CD4-positive, alpha-beta T cell treated with Interleukin-4 for 1 hour (primary cell): ENCODE measurements around the gene GNPDA1.

Experiments
- DNase-seq, 2 donors: peaks; one replicate each; pipeline ENCODE4 v3.0.0-alpha.2; 2020 to 2022

The GNPDA1 gene

DNA sequence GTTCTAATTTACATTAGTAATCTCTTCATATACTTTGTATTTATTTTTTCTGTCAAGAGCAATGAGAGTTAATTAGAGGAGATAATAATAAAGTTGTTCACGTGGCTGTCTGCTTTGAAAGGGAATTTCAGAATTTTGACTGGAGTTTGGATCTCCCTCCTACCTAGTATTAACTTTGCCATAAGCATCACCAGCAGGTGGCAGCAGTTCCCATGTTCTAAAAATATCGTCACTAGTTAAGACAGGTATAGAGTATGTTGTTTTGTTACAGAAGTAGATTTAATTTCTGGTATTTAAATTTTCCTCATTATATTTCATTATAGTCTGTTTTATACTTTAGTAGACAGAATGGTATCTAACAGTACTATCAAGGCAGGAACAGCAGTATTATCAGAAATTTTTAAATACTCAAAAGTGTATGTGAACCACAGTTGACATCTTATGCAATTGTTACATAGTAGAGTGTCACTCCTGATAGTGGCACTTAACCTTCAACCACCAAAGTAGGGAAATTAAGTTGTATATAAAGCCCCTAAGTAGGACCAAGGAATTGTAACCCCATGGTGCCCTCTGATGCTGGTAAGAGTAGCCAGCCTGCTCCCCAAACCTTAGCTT is 20.4 kb downstream of the GNPDA1 start:
- peak; percentile 76 to 81 for DNase-seq

DNA sequence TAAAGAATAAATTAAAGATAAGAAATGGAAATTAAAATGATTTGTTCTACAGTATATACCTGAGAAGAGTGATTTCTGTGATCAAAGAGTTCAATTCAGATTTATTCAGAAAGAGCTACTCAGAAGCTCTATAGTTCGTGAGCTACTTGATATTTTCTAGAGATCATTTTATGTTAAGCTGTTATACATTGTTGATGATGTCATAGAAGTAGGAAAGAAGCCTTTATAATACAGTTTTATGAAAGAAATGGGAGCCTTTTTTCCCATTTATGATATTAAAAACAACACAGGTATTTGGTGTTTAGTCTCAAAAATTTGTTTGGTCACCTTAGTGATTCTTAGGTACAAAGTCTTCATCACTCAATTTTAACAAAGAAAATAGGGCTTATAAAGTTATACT is 23.1 kb downstream of the GNPDA1 start:
- DNase-seq, result no peak

DNA sequence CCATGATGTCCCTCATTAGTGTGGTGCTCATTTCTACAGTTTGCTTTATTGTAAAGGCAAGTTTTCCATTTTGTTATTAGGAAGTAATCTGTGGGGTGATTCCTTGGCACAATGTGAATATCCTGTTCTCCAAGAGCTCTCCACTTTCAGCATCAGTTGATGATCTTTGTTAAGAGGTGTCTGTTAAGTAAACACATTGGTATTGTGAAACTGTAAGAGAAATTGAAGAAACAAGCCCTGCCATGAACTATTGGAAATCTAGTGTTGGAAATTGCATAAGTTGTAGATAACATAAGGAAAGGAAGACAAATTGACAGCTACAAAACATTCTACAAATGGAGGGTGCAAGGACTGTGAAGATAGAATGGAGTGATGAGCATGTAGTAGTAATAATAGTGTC is 26.8 kb downstream of the GNPDA1 start:
- no peak for DNase-seq

DNA sequence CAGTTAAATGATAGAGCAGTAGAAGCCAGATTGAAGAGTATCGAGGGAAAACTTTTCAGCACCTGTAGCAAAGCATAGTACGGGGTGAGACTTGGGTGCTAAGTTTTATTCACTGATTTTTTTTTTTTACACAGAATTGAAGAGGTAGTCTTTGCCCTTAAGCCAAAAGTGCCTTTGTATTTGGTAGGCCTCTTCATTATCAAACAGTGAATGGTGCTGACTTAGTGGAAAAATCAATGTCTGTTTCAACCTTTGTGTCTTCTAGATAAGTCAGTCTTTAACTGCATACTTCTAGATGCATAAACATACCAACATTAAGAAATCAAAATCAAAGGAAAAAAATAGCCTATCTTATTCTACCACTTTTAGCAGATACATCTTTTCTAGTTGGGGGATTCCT is 30.2 kb downstream of the GNPDA1 start:
- DNase-seq, result no peak

DNA sequence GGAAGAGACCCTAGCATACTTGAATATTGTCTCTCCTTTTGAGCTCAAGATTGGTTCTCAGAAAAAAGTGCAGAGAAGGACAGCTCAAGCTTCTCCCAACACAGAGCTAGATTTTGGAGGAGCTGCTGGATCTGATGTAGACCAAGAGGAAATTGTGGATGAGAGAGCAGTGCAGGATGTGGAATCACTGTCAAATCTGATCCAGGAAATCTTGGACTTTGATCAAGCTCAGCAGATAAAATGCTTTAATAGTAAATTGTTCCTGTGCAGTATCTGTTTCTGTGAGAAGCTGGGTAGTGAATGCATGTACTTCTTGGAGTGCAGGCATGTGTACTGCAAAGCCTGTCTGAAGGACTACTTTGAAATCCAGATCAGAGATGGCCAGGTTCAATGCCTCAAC is 34.4 kb downstream of the GNPDA1 start:
- DNase-seq, result no peak

DNA sequence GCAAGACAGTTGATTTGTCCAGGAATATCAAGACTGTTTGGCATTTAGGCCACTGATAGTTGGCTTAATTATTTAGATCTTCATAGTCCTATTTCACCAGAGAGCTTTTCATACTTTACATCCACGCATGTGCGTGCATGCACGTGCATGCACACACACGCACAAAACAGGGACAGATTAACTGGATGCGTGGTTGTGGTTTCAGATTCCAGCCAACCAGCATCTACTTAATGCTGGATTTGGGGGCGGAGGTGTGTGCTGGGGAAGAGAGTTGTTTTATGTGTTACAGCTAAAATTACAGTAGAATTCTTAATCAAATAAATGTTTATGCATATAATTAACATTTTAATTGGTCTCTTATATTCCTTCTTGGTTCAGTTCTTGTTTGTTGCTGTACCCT is 36.7 kb downstream of the GNPDA1 start:
- DNase-seq, result no peak

DNA sequence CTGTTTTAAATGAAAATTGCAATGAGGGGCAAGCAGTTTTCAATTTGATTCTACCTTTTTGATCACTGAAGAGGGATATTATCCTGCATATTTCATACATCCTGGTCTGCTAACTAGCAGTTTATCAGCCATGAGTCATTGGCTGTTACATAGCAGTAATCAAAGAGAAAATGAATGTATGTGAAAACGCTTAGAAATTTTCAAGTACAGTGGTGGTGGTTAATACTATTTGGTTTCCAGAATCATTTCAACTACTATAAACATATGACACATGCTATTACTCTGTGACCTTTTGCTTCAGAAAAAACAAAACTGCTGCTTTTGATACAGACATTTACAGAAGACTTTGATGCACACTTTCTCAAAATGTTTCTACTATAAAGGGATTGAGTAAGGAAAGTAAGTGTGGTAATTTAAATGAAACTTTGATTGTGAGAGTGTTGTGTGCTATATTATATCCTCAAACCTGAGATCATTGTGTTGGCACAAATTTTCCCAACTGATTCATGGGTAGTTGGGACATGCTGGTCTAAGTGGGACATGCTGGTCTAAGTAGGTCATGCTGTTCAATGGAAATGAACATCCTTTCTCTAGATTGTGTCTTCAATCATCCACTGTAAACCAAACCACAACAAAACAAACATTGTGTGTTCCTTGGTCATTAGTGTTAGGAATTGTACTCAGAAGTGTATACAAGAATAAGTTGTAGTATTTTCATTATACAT is 38.8 kb downstream of the GNPDA1 start:
- no peak for DNase-seq

DNA sequence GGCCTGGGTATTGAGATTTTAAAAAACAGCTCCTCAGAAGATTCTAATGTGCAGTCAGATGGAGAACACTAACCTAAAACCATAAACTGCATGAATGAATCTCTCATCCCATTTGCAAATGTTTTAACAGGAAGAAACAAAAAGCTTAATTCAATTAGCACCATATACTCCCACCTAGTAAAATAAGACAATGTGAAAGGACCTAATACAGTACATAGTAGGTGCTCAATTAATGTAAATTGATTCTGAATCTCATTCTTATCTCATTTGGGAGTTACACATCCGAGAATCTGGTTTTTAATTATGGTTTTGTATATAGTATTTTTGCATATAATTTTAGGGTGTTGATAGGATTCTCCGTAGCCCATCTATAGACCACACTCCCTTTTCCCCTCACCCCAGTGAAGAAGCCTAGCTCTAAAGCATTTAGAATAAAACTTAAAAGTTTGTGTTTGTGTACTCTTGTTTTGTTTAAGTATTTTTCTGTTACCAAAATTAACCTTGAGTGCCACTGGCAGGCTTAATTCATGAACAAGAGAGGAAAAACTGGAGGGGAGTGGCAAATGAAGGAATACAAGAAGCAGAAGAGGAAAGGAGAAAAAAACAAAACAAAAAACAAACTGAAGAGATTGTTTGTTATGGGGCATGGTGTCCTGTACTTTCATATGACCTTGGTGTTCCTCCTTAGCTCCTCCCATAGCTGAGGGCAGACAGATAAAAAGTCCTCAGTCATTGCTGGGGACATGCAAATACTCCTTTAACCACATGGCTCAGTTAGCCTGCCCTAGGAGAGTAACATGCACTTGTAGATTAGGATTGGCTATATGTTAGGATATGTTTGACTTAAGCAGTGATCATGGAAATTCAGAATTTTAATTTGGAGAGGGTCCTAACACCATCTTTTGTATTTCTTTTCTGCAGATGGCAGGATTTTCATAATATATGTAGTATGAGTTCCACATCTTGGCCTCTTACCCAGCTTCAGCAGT is 42.8 kb downstream of the GNPDA1 start:
- DNase-seq, result peak in 1 of 2 donors; percentile 16

DNA sequence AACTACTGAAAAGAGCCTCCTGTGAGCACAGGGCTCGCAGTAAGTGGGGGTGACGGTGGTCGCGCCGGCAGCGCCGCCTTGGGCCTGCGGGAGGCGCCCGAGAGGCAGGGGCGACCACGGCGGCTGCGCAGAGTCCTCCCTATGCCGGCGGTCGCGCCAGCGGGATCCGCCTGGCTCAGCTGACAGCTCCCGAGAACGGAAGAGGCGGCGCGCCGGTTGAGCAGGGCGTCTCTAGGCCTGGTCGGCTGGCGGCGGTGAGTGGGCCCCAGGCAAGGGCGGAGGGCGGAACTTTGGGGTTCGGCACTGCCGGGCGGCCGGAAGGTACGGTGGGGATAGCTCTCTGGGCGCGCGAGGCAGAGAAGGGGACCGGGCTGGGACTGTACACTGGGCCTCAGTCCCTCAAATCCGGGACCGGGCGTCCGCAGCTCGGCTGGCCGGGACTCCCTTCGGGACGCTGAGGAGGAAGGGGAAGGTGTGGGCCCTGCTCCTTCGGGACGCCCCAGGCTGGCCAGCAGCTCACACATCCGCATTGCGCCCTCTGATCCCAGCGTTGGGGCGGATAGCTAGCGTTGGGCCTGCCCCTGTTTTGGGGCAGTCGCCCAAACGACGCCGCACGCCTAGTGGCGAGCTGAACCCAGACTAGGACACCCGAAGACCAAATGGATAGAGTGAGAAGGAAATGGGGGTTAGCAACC is 43.8 kb downstream of the GNPDA1 start, which contains the start of gene RNF14:
TSS of gene RNF14 (plus strand) at position 192 of the 695 bp plus-strand sequence. CDS start 4,484 bp downstream, outside the sequence.
- peak; percentile 93 to 94 for DNase-seq

DNA sequence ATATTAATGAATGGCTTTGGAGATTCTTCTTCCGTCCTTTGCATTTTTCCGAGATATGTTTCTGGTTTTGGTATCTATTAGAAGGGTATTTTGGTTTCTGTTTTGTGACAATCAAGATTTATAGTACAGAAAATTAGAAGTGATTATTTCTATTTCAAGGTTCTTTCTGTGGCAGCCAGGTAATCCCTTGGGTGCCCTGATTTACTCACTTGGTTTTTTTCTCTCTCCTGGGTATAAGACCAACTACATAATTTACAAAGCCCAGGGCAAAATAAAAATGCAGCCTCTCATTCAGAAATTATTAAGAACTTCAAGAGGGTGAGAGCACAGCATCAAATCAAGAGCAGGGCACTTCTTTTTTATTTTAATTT is 45.9 kb downstream of the GNPDA1 start:
- DNase-seq, result no peak

DNA sequence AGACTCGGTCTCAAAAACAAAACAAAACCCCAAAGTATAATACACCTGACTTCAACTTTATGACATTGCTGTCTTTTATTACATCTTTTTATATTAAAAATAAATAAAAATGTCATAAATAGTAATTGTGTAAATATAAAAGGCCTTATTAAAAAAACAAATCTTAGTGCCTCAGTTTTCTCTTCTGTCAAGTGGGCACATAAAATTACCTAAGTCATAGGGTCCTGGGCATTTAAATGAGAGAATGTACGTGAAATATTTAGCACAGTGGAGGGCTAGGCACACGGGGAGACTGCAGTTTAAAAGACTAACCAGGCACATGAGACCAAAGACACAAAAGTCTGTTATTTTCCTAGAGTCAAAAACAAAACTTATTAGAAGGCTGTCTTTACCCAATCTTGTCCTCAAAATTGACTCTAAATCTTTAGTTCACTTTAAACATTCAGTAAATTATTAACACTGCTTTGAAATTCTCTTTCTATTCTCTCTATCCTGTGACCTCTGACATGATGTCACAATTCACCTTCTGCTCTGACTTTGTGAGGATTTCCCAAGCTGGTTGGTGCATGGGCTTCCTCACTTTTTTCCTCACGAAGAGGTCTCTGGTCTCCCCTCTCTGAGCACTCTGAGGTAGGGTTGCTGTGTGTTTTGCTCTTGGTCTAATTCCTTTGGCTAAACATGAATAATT is 46.4 kb downstream of the GNPDA1 start:
- DNase-seq, result no peak

DNA sequence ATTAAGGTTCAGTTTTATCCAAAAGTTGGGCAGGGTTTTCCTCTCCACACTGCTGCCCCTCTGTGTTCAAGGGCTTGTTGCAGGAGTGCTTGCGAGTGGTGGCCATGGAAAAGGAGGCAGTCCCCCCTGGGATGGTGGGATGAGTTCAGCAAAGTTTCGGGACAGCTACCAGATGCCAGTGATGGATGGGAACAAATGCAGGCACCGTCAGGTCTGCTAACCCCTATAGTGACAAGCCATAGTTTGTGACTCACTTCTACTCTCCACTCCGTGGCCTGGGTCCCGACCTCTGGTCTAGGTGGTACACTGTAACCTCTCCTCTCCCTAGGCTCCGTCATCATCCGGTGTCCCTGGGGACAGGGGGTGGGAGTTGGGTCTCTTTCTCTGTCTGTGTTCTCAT is 47.8 kb downstream of the GNPDA1 start:
- DNase-seq, result no peak

DNA sequence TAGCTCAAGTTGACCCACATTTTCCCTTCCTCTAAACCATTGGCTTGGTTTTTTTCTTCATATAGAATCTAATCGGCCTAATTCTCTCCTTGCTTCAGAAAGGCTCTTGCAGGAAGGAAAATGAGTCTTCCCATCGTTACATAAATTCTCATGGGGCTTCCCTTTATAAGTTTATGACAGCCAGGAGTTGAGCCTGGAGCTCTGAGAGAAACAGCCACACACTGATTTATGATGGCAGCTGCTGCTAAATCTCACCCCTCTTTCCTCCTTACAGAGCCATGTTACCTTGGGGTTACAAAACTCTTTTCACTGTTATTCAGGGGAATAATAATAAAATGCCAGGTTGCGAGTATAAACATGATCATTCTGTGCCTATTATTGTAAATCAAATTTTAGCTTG is 49.1 kb downstream of the GNPDA1 start:
- DNase-seq, result no peak

DNA sequence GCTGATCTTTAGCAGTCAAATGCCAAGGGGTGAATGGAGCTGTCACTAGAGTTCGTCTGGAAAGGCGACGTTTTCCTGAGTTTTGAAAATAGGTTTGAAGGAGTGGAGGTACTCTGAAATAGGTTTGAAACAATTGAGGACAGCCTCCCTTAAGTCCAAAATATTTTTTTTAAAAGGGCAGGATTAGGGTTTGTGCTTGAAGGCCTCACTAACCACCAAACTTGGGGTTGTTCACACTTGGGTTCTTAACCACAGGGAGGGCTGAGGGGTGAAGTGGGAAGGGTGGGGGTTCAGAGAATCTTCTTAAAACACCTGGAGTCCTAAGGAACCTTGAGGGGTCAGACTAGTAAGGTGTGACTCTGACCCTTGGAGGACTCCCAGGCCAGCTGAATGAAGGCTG is 51.4 kb downstream of the GNPDA1 start:
- no peak for DNase-seq

DNA sequence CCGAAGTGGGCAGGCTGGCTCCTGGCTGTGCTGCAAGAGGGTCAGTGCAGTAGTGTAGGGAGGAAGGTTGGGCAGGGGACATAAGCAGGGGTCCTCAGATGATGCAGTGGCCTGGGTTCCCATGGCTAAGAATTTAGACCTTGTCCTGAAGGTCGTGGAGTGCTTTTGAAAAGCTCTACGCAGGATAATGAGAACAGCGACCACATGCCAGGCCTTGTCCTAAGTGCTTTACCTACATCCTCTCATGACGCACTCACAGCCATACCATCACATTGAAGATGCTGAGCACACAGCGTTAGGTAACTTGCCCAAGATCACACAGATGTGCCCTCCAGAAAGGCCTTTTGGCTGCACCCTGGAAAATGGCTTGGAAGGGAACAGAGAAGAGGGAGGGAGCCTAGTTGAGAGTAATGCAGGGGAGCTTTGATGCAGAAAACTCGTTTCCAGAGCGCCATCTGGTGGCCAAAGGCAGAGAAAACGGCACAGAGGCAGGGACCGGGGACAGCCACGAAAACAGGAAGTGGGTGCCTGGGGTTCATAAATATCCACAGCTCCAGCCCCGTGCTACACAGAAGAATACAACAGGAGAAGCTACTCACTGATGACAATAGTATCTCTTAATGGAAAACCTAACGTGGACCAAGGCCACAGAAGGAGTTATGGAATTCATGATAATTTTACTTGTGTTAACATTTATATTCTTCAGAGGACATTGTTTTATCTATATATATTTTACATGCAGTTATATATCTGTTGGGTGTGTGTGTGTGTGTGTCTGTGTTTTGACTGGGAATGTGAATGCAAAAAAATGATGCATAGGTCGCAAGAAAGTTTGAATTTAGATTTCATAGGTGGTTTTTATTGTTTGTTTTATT is 52.1 kb downstream of the GNPDA1 start:
- DNase-seq, result peak; percentile 91

DNA sequence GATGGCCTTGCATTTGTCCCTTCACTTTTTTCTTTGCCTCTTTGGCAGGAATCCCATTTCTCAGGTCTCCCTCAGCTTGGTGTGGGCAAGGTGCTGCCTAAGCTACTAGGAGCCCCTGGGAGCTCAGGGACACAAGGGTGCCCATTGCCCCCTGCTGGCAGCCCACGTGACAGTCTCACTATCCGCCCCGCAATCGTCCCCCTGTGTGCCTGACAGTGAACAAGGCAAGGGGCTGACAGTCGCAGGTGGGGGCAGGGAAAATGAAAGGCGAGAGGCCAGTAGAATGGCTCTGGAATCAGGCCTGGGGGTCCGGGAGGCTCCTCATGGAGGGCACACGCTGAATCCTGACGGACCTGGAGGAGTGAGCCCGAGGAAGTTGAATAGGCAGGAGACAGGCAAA is 52.8 kb downstream of the GNPDA1 start:
- DNase-seq, result peak in 1 of 2 donors; percentile 19

DNA sequence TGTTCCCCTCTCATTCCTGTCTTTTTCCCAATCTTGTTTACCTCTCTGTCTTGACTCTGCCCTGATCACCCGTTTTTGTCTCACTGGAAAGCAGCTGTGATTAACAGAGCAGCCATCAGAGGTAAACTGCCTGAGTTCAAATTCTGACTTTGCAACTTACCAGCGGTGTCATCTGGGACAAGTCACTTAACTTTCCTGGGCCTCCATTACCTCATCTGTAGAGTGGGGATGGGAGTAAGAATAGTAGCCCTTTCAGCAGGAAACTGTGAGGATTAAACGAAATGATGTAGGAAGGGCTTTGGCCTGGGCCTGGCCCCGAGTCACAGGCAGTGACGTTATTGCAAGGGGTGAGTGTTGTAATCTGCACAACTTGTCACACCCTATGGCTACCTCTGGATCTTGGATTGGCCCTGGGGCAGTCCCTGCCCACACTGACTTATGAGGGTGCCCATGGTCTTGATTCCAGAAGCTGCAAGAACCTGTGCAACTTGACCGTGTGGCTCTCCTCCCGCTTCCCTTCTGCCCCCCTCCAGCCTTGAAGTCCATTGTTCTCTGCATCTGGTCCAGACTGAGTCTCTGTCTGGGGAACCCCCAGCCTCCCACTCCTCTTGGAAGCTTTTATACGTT is 54.2 kb downstream of the GNPDA1 start:
- peak in 1 of 2 donors; percentile 69 for DNase-seq

DNA sequence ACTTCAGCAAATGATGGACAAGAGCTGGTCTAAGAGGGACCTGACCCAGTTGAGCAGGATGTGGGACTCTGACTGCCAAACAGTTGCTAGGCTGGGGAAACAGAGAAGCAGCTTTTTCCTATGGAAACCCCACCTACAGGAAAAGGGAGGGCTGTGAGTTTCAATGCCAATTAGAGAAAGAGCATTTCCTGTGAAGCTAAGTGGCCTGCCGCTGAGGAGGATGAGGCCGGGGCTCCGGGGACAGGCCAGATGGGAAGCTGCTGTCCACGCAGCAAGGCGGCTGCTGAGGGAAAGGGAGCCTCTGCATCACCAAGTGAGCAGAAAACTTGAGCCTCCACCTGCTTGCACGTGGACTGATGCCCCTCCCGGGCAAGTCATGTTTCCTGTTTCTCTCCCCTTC is 54.7 kb downstream of the GNPDA1 start, which contains the start of gene PCDH12:
TSS of gene PCDH12 (minus strand) at position 90 of the 400 bp plus-strand sequence. CDS start 351 bp downstream, outside the sequence.
- peak in 1 of 2 donors; percentile 16 for DNase-seq

DNA sequence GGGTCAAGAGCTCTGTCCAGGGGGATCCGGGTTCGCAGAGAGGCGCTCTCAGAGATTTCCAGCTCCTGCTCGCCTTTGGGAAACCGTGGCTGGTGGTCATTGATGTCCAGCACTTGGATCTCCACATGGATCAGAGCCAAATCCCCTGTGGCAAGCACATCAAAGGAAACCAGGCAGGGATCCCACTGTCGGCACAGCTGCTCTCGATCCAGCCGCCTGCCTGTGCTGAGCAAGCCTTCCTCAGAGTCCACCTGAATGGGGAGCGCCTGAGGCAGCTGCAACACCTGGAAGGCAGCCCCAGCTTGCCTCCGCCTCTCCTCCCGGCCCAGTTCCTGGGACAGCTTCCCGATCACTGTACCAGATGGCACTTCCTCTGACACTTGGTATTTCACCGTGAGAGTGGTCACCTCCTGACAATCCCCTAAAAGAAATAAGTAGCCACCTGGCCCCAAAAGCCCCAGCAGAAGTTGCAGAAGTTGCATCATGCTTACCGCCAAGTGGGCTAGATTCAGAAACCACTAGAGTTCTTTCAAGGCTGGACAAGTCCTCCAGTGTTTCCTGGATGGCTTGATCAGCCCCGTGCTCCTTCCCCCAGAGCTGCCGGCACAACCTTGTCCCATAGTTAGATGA is 55.3 kb downstream of the GNPDA1 start:
- DNase-seq, result no peak

DNA sequence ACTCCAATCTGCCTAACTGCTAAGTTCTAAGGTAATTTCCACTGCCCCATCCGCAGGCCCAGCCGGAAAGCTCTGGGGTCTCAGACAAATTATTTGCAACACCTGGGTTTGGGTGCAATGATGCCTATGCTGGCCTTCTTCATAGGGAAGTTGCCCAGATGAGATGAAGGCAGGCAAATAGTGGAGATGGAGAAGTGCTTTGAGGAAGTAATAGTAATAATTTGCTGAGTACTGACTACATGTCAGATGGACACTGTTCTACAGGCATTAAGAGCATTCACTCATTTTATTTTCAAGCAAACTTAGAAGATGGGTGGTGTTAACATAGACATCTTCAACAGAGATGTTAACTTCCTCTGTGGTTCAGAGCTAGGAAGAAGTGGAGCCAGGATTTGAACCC is 58.6 kb downstream of the GNPDA1 start:
- no peak for DNase-seq
